ENCODE results near the gene GTF3C4.

DNA sequence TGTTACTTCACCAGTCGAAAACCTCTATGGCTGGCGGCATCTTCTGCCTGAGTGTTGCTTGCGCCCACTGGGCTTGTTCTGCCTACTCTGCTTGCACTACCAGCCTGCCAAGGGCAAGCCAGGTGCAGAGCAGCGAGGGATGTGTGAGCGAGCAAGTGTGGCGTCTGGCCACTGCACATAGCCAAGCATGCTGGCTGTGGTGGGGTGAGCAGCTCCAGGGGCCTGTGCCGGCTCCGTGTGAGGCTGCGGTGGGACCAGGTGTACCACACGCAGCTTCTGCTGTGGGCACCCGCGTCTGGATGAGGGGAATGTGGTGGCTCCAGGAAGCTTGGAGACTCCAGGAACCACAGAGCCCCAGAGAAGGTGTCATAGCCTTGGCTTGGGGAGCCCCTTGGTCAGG, 51.4 kb downstream of the GTF3C4 start:
- TF ChIP-seq, protein P1, sequence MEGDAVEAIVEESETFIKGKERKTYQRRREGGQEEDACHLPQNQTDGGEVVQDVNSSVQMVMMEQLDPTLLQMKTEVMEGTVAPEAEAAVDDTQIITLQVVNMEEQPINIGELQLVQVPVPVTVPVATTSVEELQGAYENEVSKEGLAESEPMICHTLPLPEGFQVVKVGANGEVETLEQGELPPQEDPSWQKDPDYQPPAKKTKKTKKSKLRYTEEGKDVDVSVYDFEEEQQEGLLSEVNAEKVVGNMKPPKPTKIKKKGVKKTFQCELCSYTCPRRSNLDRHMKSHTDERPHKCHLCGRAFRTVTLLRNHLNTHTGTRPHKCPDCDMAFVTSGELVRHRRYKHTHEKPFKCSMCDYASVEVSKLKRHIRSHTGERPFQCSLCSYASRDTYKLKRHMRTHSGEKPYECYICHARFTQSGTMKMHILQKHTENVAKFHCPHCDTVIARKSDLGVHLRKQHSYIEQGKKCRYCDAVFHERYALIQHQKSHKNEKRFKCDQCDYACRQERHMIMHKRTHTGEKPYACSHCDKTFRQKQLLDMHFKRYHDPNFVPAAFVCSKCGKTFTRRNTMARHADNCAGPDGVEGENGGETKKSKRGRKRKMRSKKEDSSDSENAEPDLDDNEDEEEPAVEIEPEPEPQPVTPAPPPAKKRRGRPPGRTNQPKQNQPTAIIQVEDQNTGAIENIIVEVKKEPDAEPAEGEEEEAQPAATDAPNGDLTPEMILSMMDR (IDR thresholded peaks at IDR 0.05) = no peak
- TF ChIP-seq POLR2A (IDR thresholded peaks at IDR 0.05) = no peak

Measured in body of pancreas (tissue), 4 donors.